ENCODE results near the gene KIF16B. TPM values are rescaled to one million over a fixed set of nuclear protein-coding genes. Genes with fewer than 3 reads are reported as not detected.

KIF16B gene
- total RNA-seq, 1 donor, result 13.4 TPM

- no peak for DNase-seq (ENCODE audit: low read depth)
- no peak overlapping the region for H3K4me3 ChIP-seq (ENCODE audit: low read depth, low read length)
- TF ChIP-seq, protein P1, sequence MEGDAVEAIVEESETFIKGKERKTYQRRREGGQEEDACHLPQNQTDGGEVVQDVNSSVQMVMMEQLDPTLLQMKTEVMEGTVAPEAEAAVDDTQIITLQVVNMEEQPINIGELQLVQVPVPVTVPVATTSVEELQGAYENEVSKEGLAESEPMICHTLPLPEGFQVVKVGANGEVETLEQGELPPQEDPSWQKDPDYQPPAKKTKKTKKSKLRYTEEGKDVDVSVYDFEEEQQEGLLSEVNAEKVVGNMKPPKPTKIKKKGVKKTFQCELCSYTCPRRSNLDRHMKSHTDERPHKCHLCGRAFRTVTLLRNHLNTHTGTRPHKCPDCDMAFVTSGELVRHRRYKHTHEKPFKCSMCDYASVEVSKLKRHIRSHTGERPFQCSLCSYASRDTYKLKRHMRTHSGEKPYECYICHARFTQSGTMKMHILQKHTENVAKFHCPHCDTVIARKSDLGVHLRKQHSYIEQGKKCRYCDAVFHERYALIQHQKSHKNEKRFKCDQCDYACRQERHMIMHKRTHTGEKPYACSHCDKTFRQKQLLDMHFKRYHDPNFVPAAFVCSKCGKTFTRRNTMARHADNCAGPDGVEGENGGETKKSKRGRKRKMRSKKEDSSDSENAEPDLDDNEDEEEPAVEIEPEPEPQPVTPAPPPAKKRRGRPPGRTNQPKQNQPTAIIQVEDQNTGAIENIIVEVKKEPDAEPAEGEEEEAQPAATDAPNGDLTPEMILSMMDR (IDR thresholded peaks at IDR 0.05; ENCODE audit: insufficient read depth, low read depth, low read length), result no peak
Measured at GRCh38 chr20:16488616-16489015, 84.6 kb downstream of the KIF16B start.

DNA sequence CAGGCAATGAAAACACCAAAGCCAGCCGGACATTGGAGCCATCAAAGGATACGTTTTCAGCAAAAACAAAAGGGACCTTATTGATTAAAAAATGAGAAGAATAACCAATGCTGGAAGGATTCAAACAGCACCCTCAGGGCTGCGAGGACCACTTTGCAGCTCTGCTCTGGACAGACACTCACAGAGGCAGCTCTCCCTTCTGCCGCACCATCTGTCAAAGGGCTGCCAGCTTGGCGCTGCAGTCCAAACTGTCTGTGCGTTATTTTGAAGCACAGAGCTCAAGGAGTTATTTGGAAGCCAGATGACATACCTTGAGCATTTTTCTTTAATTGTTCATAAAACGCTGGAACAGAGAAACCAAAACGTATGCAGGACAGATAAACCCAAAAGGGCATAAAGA, 85.2 kb downstream of the KIF16B start:
- TF ChIP-seq, protein P1 (IDR thresholded peaks at IDR 0.05; ENCODE audit: insufficient read depth, low read depth, low read length), result no peak
- no peak for DNase-seq (ENCODE audit: low read depth)
- no peak overlapping the region for H3K4me3 ChIP-seq (ENCODE audit: low read depth, low read length)

DNA sequence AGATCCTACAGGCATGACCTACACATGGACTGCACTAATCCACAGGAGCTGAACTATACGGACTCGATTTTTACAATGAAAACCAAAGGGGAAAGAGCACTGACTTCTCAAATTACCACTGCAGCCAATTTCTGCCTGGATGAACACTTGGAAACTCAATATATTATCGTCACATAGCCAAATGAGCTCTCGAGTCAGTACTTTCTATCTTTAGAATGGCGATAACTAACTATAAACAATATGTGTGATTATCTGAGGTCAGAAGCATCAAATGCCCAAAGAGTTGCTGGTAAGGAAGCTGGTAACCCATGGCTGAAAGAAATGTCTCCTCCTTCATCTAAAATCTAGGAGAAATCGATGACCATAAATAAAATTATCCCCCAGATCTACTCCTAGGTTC, 86.7 kb downstream of the KIF16B start:
- no peak for DNase-seq (ENCODE audit: low read depth)
- no peak overlapping the region for H3K4me3 ChIP-seq (ENCODE audit: low read depth, low read length)
- TF ChIP-seq, protein P1 (IDR thresholded peaks at IDR 0.05; ENCODE audit: insufficient read depth, low read depth, low read length), result no peak

DNA sequence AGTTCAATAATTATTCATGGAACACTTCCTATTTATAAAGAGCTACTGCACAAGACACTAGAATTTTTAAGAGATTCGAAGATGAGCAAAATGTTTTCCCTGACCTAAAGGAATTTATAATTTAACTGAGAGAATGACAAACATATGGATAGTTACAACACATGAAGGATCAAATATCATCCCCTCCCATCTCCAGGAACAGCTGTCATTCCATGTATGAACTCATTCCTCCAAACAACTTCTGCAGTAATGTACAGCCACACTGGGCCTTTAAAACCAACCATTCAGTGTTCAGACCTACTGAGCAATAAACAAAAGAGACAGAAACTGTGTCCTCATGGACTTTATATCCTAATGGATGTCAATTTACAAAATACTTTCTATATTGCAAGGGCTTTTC, 87.8 kb downstream of the KIF16B start:
- peak; percentile 14 for DNase-seq (ENCODE audit: low read depth)
- H3K4me3 ChIP-seq (ENCODE audit: low read depth, low read length), result no peak overlapping the region
- TF ChIP-seq, protein P1 (IDR thresholded peaks at IDR 0.05; ENCODE audit: insufficient read depth, low read depth, low read length), result no peak

DNA sequence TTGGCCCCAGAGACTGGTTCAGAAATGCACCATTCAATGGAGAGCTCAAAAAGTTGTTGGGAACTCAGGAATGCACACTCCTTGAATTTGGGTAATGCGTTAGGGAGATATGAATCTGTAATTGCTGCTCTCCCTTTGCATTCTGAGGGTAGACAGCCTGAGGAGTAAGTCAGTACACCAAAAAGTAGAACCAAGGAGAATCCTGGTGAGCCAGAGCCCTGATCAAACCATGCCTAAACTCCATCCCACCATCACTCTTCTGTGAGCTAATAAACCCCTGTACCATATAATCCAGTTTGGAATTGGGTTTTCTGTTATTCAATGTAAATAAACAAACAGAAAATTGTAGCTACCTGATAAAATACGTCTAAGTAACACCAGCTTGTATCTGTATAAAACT, 90.2 kb downstream of the KIF16B start:
- no peak overlapping the region for H3K4me3 ChIP-seq (ENCODE audit: low read depth, low read length)
- DNase-seq (ENCODE audit: low read depth), result no peak
- TF ChIP-seq, protein P1 (IDR thresholded peaks at IDR 0.05; ENCODE audit: insufficient read depth, low read depth, low read length), result no peak

DNA sequence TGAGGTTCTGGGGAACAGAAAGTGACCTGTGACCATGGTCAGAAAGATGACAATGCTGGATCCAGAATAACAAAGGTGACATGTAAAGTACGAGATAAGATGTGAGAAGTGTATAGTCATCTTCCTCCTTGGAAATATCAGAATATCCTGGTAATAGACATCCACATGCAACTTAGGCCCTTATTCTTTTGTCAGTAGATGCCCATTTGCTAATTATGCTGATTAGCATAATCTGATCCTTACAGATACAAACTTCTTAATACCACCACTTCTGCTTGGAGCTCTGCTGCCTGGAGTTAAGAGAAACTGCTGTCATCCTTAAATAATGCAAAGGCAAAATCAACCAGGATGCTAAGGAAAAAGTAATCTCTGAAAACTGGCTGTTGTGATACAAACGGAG, 91.3 kb downstream of the KIF16B start:
- no peak overlapping the region for H3K4me3 ChIP-seq (ENCODE audit: low read depth, low read length)
- TF ChIP-seq, protein P1 (IDR thresholded peaks at IDR 0.05; ENCODE audit: insufficient read depth, low read depth, low read length), result no peak
- no peak for DNase-seq (ENCODE audit: low read depth)

DNA sequence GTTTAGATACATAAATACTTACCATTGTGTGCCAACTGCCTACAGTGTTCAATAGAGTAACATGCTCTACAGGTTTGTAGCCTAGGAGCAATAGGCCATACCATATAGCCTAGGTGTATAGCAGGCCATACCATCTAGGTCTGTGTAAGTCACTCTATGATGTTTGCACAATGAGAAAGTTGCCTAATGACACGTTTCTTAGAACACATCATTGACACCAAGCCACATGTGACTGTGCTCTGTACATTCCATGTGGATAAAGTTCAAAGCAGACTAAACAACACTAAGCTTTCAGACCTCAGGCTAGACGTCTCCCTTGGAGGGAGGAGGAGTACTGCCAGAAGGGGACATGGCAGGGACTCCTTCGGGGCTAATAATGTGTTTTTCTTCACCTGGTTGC, 93.6 kb downstream of the KIF16B start:
- H3K4me3 ChIP-seq (ENCODE audit: low read depth, low read length), result no peak overlapping the region
- peak; percentile 44 for DNase-seq (ENCODE audit: low read depth)
- TF ChIP-seq, protein P1 (IDR thresholded peaks at IDR 0.05; ENCODE audit: insufficient read depth, low read depth, low read length), result no peak
